G401.6 (cell line): ENCODE measurements around the gene TMPRSS13.

Experiments used
- FAIRE-seq: peaks from 2 replicates; lab custom pipeline; 2012; peaks lifted over from hg19 to GRCh38; lab: Jason Lieb, UNC

The TMPRSS13 gene

GRCh38 chr11:117851106-117851505, 78.1 kb downstream of the TMPRSS13 start:
- FAIRE-seq, result no peak
